Measurements from ENCODE around the gene NRARP. TPM values are rescaled to one million over a fixed set of nuclear protein-coding genes. Genes with fewer than 3 reads are reported as not detected.
A peak's percentile ranks its signal among the peaks of the same experiment; 100 is the strongest.

The NRARP gene
- polyA plus RNA-seq, 3 donors: 15.4 TPM; not detected in 2

DNA sequence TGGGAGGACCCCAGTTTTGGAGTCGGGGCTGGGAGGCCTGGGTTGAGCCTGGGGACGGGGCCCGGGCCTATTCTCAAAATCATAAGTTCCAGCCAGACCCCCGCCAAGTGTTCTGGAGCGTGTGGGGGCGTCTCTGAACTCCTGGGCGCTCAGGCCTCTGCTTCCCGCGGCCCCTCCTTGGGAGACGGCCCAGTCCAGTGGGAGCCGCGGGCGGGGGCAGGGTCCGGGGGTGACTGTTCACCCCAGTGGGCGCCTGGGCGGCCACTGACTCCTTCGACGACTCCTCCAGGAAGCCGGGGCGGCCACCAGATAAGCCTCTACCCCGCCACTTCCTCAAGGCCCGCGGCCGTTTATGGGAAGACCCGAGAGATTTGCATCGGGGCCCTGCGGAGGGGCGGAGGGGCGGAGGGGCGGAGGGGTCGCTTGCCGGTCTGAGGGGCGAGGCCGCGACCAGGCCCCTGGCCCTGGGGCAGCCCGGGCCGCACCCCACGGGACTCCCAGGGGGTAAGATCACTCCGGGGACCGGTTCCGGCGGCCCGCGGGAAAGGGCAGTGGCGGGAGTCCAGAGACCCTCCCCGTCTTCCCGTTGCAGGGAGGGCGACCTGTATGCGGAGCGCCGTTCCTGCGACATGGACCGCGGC, 23.9 kb downstream of the NRARP start:
- Mint-ChIP-seq H3K9me3 (peaks cover 0 to 2% (median 0%) of the 10 kb centered on the region in 7 donors), H3K36me3 (peaks cover 21 to 39% of the 10 kb centered on the region in 2 donors), H3K27me3 (ENCODE audit: low read depth in 3 of 3) (peaks cover 0 to 4% (median 2%) of the 10 kb centered on the region in 3 donors), H3K4me1 (peaks cover 51% of the 10 kb centered on the region), H3K27ac (peak overlapping the region; percentile 92 to 99 (median 97)), H3K4me3 (peak overlapping the region; percentile 88 to 93)
- Histone ChIP-seq H3K79me2 (ENCODE audit: insufficient read depth, low read length) (peaks cover 58% of the 10 kb centered on the region), H3K27ac (ENCODE audit: low read depth in 1 of 2, low read length in 2 of 2) (peak overlapping the region; percentile 96 to 98), H3K9ac (ENCODE audit: insufficient read depth, low read length, poor library complexity, severe bottlenecking) (peak overlapping the region; percentile 93), H2AFZ (ENCODE audit: insufficient read depth, low read depth, low read length, poor library complexity, severe bottlenecking) (peak overlapping the region; percentile 76), H3K9me3 (replicated peaks in 1 of 2; ENCODE audit: control insufficient read depth in 1 of 2, insufficient read depth in 1 of 2, low read length in 2 of 2) (no peaks in the 10 kb centered on the region), H3K4me3 (replicated peaks in 1 of 3; ENCODE audit: low read depth in 2 of 3, low read length in 3 of 3) (peak overlapping the region; percentile 44 to 99 (median 98)), H3K4me1 (ENCODE audit: control insufficient read depth in 1 of 2, insufficient read depth in 2 of 2, low read length in 2 of 2) (peaks cover 50 to 85% of the 10 kb centered on the region in 2 donors), H4K20me1 (ENCODE audit: insufficient read depth, low read length) (peaks cover 56% of the 10 kb centered on the region), H3K4me2 (replicated peaks; ENCODE audit: extremely low read depth, low read length, poor library complexity, severe bottlenecking) (peak overlapping the region; percentile 95), H3K27me3 (ENCODE audit: control insufficient read depth in 2 of 2, insufficient read depth in 2 of 2, low read length in 2 of 2) (no peaks in the 10 kb centered on the region), H3K36me3 (replicated peaks in 1 of 2; ENCODE audit: control insufficient read depth in 1 of 2, insufficient read depth in 2 of 2, low read length in 2 of 2) (peaks cover 24 to 49% of the 10 kb centered on the region in 2 donors)
- TF ChIP-seq, protein P1, sequence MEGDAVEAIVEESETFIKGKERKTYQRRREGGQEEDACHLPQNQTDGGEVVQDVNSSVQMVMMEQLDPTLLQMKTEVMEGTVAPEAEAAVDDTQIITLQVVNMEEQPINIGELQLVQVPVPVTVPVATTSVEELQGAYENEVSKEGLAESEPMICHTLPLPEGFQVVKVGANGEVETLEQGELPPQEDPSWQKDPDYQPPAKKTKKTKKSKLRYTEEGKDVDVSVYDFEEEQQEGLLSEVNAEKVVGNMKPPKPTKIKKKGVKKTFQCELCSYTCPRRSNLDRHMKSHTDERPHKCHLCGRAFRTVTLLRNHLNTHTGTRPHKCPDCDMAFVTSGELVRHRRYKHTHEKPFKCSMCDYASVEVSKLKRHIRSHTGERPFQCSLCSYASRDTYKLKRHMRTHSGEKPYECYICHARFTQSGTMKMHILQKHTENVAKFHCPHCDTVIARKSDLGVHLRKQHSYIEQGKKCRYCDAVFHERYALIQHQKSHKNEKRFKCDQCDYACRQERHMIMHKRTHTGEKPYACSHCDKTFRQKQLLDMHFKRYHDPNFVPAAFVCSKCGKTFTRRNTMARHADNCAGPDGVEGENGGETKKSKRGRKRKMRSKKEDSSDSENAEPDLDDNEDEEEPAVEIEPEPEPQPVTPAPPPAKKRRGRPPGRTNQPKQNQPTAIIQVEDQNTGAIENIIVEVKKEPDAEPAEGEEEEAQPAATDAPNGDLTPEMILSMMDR (IDR thresholded peaks at IDR 0.05): no peak
- intact Hi-C loops (cut with micrococcal nuclease): no loop called here
- peak in 2 of 3 donors; percentile 42 to 46 for DNase-seq
- 16% methylated on average over 37 of the region's 54 CpGs for WGBS (ENCODE audit: insufficient coverage)

DNA sequence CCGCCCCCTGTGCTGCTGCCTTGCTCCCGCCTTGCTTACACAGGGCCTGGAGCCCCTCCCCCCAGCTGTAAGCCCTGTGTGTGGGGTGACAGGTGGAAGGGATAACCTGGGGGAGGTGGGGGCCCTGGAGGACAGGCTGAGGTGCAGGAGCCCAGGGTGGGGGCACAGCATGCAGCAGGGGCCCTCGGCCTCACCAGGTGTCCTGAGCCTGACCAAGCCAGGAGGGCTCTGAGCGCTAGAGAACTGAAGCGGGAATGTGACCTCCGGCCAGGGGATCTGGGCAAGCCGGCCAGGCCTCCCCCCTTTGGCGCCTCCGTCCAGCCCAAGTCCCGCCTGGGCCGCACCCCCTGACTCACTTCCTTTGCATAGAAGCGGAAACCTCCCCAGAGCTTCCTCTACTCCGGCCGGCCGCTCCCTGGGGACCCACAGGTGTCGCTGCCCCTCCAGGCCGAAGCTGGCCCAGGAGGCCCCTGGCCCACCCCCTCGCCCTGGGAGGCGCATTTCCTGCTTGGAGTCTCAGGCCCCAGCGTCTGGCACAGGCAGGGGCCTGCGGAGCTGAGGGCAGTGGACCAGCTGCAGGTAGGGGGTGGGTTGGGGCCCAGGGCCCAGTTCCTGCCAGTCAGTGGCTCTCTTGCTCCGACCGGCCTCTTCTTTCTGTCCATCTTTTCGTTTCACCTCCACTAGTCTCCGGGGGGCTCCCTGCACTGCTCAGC, 24.6 kb downstream of the NRARP start, which contains the start of gene TOR4A:
Gene TOR4A, plus strand, starts transcription at position 398 of the 713 bp plus-strand sequence. CDS start 964 bp downstream, outside the sequence.
- Histone ChIP-seq H3K36me3 (replicated peaks in 1 of 2; ENCODE audit: control insufficient read depth in 1 of 2, insufficient read depth in 2 of 2, low read length in 2 of 2) (peaks cover 24 to 49% of the 10 kb centered on the region in 2 donors), H3K27ac (ENCODE audit: low read depth in 1 of 2, low read length in 2 of 2) (peak within 1 kb of the TSS; percentile 96 to 98), H3K4me2 (replicated peaks; ENCODE audit: extremely low read depth, low read length, poor library complexity, severe bottlenecking) (peak within 1 kb of the TSS; percentile 95), H2AFZ (ENCODE audit: insufficient read depth, low read depth, low read length, poor library complexity, severe bottlenecking) (peak within 1 kb of the TSS; percentile 76), H3K9me3 (replicated peaks in 1 of 2; ENCODE audit: control insufficient read depth in 1 of 2, insufficient read depth in 1 of 2, low read length in 2 of 2) (no peaks in the 10 kb centered on the region), H3K9ac (ENCODE audit: insufficient read depth, low read length, poor library complexity, severe bottlenecking) (peak within 1 kb of the TSS; percentile 93), H3K4me1 (ENCODE audit: control insufficient read depth in 1 of 2, insufficient read depth in 2 of 2, low read length in 2 of 2) (peaks cover 46 to 81% of the 10 kb centered on the region in 2 donors), H3K4me3 (replicated peaks in 1 of 3; ENCODE audit: low read depth in 2 of 3, low read length in 3 of 3) (peak within 1 kb of the TSS; percentile 44 to 99 (median 98)), H4K20me1 (ENCODE audit: insufficient read depth, low read length) (peaks cover 49% of the 10 kb centered on the region), H3K27me3 (ENCODE audit: control insufficient read depth in 2 of 2, insufficient read depth in 2 of 2, low read length in 2 of 2) (no peaks in the 10 kb centered on the region), H3K79me2 (ENCODE audit: insufficient read depth, low read length) (peaks cover 58% of the 10 kb centered on the region)
- Mint-ChIP-seq H3K27me3 (ENCODE audit: low read depth in 3 of 3) (peaks cover 0 to 4% (median 2%) of the 10 kb centered on the region in 3 donors), H3K27ac (peak within 1 kb of the TSS; percentile 94 to 99 (median 97)), H3K4me1 (peaks cover 48% of the 10 kb centered on the region), H3K4me3 (peak within 1 kb of the TSS; percentile 88 to 93), H3K36me3 (peaks cover 16 to 36% of the 10 kb centered on the region in 2 donors), H3K9me3 (no peaks in the 10 kb centered on the region)
- peak; percentile 82 to 91 (median 88) for DNase-seq
- WGBS (ENCODE audit: insufficient coverage): 0% methylated on average over 18 of the region's 25 CpGs
- intact Hi-C loops (cut with micrococcal nuclease): no loop called here
- TF ChIP-seq, protein P1 (IDR thresholded peaks at IDR 0.05): peak; percentile 56
